GM10266 (cell line): ENCODE results near the gene SLC7A4.

Experiments used
- DNase-seq: peaks from one replicate; pipeline ENCODE4 v3.0.0; 2012; ENCODE audit errors: extremely low spot score
- TF ChIP-seq, protein P1 (sequence below): IDR thresholded peaks from 2 replicates; pipeline ENCODE4 v1.5.1; 2012; ENCODE audit warnings: mild to moderate bottlenecking, low read depth; ENCODE audit not compliant: control insufficient read depth, insufficient read depth; ENCODE audit errors: missing control alignments

SLC7A4 gene

DNA sequence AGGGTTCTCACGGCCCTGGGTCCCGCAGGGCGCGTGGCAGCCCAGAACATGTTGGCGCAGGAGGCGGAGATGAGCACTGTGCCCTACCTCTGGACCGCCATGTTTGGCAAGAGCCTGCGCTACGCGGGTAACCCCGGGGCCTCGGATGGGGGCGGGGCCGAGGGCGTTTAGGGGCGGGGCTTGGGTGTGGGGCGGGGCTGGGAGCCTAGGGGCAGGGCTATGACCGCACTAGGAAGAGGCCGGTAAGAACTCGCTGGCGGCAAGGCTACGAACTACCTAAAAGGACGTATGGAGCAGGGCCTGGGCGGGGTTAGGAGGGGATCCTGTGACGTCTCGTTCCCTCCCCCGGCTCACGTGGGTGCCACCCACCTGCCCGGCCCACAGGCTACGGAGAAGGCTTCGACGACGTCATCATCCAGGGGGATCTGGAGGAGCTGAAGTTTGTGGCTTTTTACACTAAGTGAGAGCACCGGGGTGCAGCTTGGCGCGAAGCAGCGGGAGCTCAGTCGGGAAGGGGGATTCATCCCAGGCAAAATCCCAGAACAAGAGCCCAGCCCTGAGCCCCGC lies 53.0 kb downstream of the SLC7A4 start:
- peak; percentile 84 for DNase-seq
- TF ChIP-seq, protein P1, sequence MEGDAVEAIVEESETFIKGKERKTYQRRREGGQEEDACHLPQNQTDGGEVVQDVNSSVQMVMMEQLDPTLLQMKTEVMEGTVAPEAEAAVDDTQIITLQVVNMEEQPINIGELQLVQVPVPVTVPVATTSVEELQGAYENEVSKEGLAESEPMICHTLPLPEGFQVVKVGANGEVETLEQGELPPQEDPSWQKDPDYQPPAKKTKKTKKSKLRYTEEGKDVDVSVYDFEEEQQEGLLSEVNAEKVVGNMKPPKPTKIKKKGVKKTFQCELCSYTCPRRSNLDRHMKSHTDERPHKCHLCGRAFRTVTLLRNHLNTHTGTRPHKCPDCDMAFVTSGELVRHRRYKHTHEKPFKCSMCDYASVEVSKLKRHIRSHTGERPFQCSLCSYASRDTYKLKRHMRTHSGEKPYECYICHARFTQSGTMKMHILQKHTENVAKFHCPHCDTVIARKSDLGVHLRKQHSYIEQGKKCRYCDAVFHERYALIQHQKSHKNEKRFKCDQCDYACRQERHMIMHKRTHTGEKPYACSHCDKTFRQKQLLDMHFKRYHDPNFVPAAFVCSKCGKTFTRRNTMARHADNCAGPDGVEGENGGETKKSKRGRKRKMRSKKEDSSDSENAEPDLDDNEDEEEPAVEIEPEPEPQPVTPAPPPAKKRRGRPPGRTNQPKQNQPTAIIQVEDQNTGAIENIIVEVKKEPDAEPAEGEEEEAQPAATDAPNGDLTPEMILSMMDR = no peak
